H1 (cell line): Measurements from ENCODE around the gene WDR54. TPM values are rescaled to one million over a fixed set of nuclear protein-coding genes. Genes with fewer than 3 reads are reported as not detected.
A peak's percentile ranks its signal among the peaks of the same experiment; 100 is the strongest.

Experiments
- CTCF ChIA-PET: fragments of 300-600 bp; sonication (Branson Sonifier 250); formaldehyde crosslinking; loops from one replicate; lab custom pipeline; 2021; ENCODE audit not compliant: partially characterized antibody; lab: Charles Lee
- POLR2A ChIA-PET: fragments of 300-600 bp; sonication (Branson Sonifier 250); formaldehyde crosslinking; loops from one replicate; lab custom pipeline; 2021; ENCODE audit warnings: inconsistent platforms; ENCODE audit not compliant: partially characterized antibody; lab: Charles Lee
- DNase-seq, 2 experiments: peaks; one replicate each; pipeline versions ENCODE4 v3.0.0 to v3.0.0-alpha.2; 2010 to 2022; ENCODE audit warnings: low spot score in 2 of 2, low read depth in 1 of 2, mixed read lengths in 1 of 2
- FAIRE-seq: peaks from 2 replicates; lab custom pipeline; 2011; peaks lifted over from hg19 to GRCh38; lab: Jason Lieb, UNC
- H2AFZ ChIP-seq: 2 replicates; pipeline ENCODE4 v1.8.1; 2012; ENCODE audit warnings: low read length, inconsistent platforms
- H2AK5ac ChIP-seq: 2 replicates; pipeline ENCODE4 v1.6.1; 2013; ENCODE audit warnings: low read depth, low read length
- H2BK120ac ChIP-seq: replicated peaks from 2 replicates; pipeline ENCODE3; 2013; ENCODE audit warnings: low read depth, low read length, inconsistent platforms
- H2BK12ac ChIP-seq: 2 replicates; pipeline ENCODE4 v1.6.1; 2013; ENCODE audit warnings: low read depth, low read length
- H2BK15ac ChIP-seq: 2 replicates; pipeline ENCODE4 v1.6.1; 2013; ENCODE audit warnings: low read length
- H2BK20ac ChIP-seq: 2 replicates; pipeline ENCODE4 v1.6.1; 2013; ENCODE audit warnings: low read length
- H2BK5ac ChIP-seq: 2 replicates; pipeline ENCODE4 v1.6.1; 2013; ENCODE audit warnings: low read depth, low read length
- H3K14ac ChIP-seq: 2 replicates; pipeline ENCODE4 v1.6.1; 2013; ENCODE audit warnings: inconsistent platforms; ENCODE audit not compliant: insufficient read length
- H3K18ac ChIP-seq: 2 replicates; pipeline ENCODE4 v1.6.1; 2013; ENCODE audit warnings: low read length; ENCODE audit errors: extremely low read depth
- H3K23ac ChIP-seq: 2 replicates; pipeline ENCODE4 v1.6.1; 2013; ENCODE audit warnings: inconsistent platforms; ENCODE audit not compliant: insufficient read length
- H3K23me2 ChIP-seq: 2 replicates; pipeline ENCODE4 v1.6.1; 2013; ENCODE audit warnings: low read depth, low read length
- H3K27ac ChIP-seq: 2 replicates; pipeline ENCODE4 v1.6.1; 2011; ENCODE audit warnings: low read depth, low read length, inconsistent platforms
- H3K27me3 ChIP-seq, 4 experiments: replicated peaks in 1 of 4; 1 replicate in 1 of 4; 2 replicates in 3 of 4; pipeline versions ENCODE4 v1.6.1 to v1.8.1; 2011 to 2013; ENCODE audit warnings: low read length in 3 of 4, mild to moderate bottlenecking in 3 of 4, inconsistent platforms in 2 of 4, mixed read lengths in 2 of 4, moderate library complexity in 1 of 4; ENCODE audit not compliant: control insufficient read depth in 3 of 4, insufficient read depth in 3 of 4; ENCODE audit errors: extremely low read depth in 1 of 4
- H3K36me3 ChIP-seq, 4 experiments: 2 replicates each; pipeline versions ENCODE4 v1.6.1 to v1.8.1; 2011 to 2013; ENCODE audit warnings: mild to moderate bottlenecking in 4 of 4, low read length in 3 of 4, moderate library complexity in 2 of 4, control low read depth in 1 of 4, inconsistent platforms in 1 of 4; ENCODE audit not compliant: insufficient read depth in 4 of 4, control insufficient read depth in 2 of 4
- H3K4ac ChIP-seq: replicated peaks from 2 replicates; pipeline ENCODE3; 2013; ENCODE audit warnings: low read length, low read depth, mixed read lengths, inconsistent platforms; ENCODE audit not compliant: insufficient read length
- H3K4me1 ChIP-seq, 4 experiments: replicated peaks in 1 of 4; 1 replicate in 1 of 4; 2 replicates in 3 of 4; pipeline versions ENCODE4 v1.6.1 to v1.8.1; 2011 to 2013; ENCODE audit warnings: low read length in 3 of 4, inconsistent platforms in 2 of 4, mixed read lengths in 1 of 4; ENCODE audit not compliant: insufficient read depth in 4 of 4, control insufficient read depth in 3 of 4
- H3K4me2 ChIP-seq, 2 experiments: 2 replicates each; pipeline versions ENCODE4 v1.6.1 to v1.8.1; 2011 to 2013; ENCODE audit warnings: low read depth in 2 of 2, low read length in 2 of 2, control low read depth in 1 of 2, inconsistent platforms in 1 of 2, mild to moderate bottlenecking in 1 of 2; ENCODE audit not compliant: insufficient read depth in 1 of 2
- H3K4me3 ChIP-seq, 4 experiments: fragments of 200-600, 300-600 bp in 1 of 4; sonication (generic), shearing (Covaris generic), sonication (Bioruptor Twin) in 1 of 4; 2 replicates each; pipeline versions ENCODE4 v1.5.1 to v1.8.1; 2011 to 2016; ENCODE audit warnings: low read length in 4 of 4, low read depth in 3 of 4, control low read depth in 2 of 4, inconsistent platforms in 2 of 4, mild to moderate bottlenecking in 2 of 4, mixed read lengths in 1 of 4, moderate library complexity in 1 of 4; ENCODE audit not compliant: insufficient read depth in 2 of 4; ENCODE audit errors: extremely low read depth in 1 of 4
- H3K56ac ChIP-seq: replicated peaks from 2 replicates; pipeline ENCODE3; 2013; ENCODE audit warnings: low read depth, mild to moderate bottlenecking, mixed read lengths, low read length, inconsistent platforms; ENCODE audit not compliant: insufficient read length
- H3K79me1 ChIP-seq: 2 replicates; pipeline ENCODE4 v1.6.1; 2013; ENCODE audit warnings: low read depth, low read length, control low read depth
- H3K79me2 ChIP-seq, 2 experiments: 2 replicates each; pipeline versions ENCODE4 v1.6.1 to v1.8.1; 2012 to 2013; ENCODE audit warnings: low read length in 2 of 2, mild to moderate bottlenecking in 2 of 2, inconsistent platforms in 1 of 2; ENCODE audit not compliant: insufficient read depth in 2 of 2, control insufficient read depth in 1 of 2
- H3K9ac ChIP-seq, 4 experiments: replicated peaks in 1 of 4; 1 replicate in 1 of 4; 2 replicates in 3 of 4; pipeline versions ENCODE4 v1.6.1 to v1.8.1; 2011 to 2013; ENCODE audit warnings: low read depth in 3 of 4, low read length in 3 of 4, control low read depth in 2 of 4, mild to moderate bottlenecking in 2 of 4, moderate library complexity in 2 of 4, inconsistent platforms in 1 of 4; ENCODE audit errors: extremely low read depth in 1 of 4
- H3K9me3 ChIP-seq, 2 experiments: 2 replicates each; pipeline versions ENCODE4 v1.6.1 to v1.8.1; 2012 to 2013; ENCODE audit warnings: mild to moderate bottlenecking in 2 of 2, moderate library complexity in 2 of 2, control low read depth in 1 of 2, inconsistent platforms in 1 of 2, low read depth in 1 of 2, low read length in 1 of 2, mixed read lengths in 1 of 2; ENCODE audit not compliant: insufficient read depth in 2 of 2
- H4K20me1 ChIP-seq, 2 experiments: replicated peaks in 1 of 2; 2 replicates each; pipeline versions ENCODE3 to v1.8.1; 2011 to 2013; ENCODE audit warnings: inconsistent platforms in 2 of 2, low read length in 2 of 2, mild to moderate bottlenecking in 1 of 2; ENCODE audit not compliant: insufficient read depth in 2 of 2, control insufficient read depth in 1 of 2
- H4K5ac ChIP-seq: 2 replicates; pipeline ENCODE4 v1.6.1; 2013; ENCODE audit warnings: low read length, low read depth, mixed read lengths, inconsistent platforms; ENCODE audit not compliant: insufficient read length
- H4K8ac ChIP-seq: 2 replicates; pipeline ENCODE4 v1.8.0; 2013; ENCODE audit warnings: mild to moderate bottlenecking, moderate library complexity, low read length, inconsistent platforms; ENCODE audit not compliant: insufficient read depth; ENCODE audit errors: extremely low read depth
- H4K91ac ChIP-seq: replicated peaks from 2 replicates; pipeline ENCODE3; 2013; ENCODE audit warnings: low read length, mixed read lengths, inconsistent platforms; ENCODE audit not compliant: insufficient read length
- GTF2F1 ChIP-seq: IDR thresholded peaks from 2 replicates; pipeline ENCODE4 v1.6.1; 2012; ENCODE audit warnings: low read depth, low read length, improper control_type of control experiment, borderline replicate concordance
- RAD21 ChIP-seq, 2 experiments: IDR thresholded peaks in 1 of 2; conservative IDR thresholded peaks in 1 of 2; 2 replicates each; pipeline ENCODE4 v1.6.1; 2011; ENCODE audit warnings: low read depth in 2 of 2, low read length in 2 of 2, improper control_type of control experiment in 1 of 2, inconsistent platforms in 1 of 2, mild to moderate bottlenecking in 1 of 2, moderate library complexity in 1 of 2
- TCF12 ChIP-seq: IDR thresholded peaks from 2 replicates; pipeline ENCODE4 v1.6.1; 2011; ENCODE audit warnings: low read depth, mild to moderate bottlenecking, low read length
- polyA plus RNA-seq, 7 experiments: library from polyadenylated mRNA; depleted of rRNA in 3 of 7; stranded (reverse) in 5 of 7; unstranded in 2 of 7; fragments of >200 nt in 5 of 7; fragments of 200-250 nt in 2 of 7; gene quantifications; 1 replicate in 5 of 7; 2 replicates in 1 of 7; 4 replicates in 1 of 7; pipeline versions ENCODE4 v1.2.1 to v1.2.3, GENCODE V29; 2011 to 2013; ENCODE audit warnings: missing spikeins in 2 of 7, mixed read lengths in 2 of 7
- total RNA-seq: library from RNA; stranded (reverse); fragmentation: NEBNext Ultra II Directional; extraction: Animal tissue kit (Norgen Biotek cat#: 25700); gene quantifications from 2 replicates; pipeline ENCODE4 v1.2.1, GENCODE V29; 2021
- TF ChIP-seq, protein P1 (sequence below), 3 experiments: IDR thresholded peaks; 1 replicate in 2 of 3; 2 replicates in 1 of 3; pipeline versions ENCODE4 v1.5.1 to v1.6.1; 2011; ENCODE audit warnings: low read length in 3 of 3, mild to moderate bottlenecking in 3 of 3, inconsistent platforms in 2 of 3, low read depth in 1 of 3, moderate library complexity in 1 of 3; ENCODE audit not compliant: insufficient read depth in 1 of 3; ENCODE audit errors: control extremely low read depth in 1 of 3

The WDR54 gene
- total and polyA plus RNA-seq, 2 of the 8 experiments (the other 6 are each of a cell fraction or from before 2014, with no cell fraction given), result 41.6 to 125 TPM

DNA sequence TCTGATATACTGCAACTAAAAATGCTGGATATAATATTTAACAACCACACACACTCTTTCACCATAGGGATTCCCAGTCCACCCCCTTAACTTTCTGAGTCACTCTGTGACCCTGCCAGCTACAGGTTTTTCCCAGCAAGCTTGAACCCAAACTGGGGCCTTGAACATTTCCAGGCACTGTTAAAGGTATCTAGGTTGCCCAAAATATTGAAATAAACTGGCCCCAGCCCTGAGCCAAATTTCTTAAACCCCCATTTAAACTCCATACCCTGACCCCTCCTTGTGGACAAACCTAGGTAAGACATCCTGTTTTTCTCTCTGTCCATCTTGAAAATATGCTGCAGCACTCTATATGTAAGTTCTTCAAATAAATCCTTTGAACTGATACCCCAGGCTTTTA is 21.7 kb upstream of the WDR54 start:
- Histone ChIP-seq H3K79me1 (no peaks in the 10 kb centered on the region), H3K56ac (no peak overlapping the region), H3K27me3 (no peaks in the 10 kb centered on the region), H3K9ac (no peak overlapping the region), H2BK5ac (no peak overlapping the region), H3K27ac (no peak overlapping the region), H3K18ac (no peak overlapping the region), H3K14ac (no peak overlapping the region), H2BK20ac (no peak overlapping the region), H4K8ac (no peak overlapping the region), H3K9me3 (no peaks in the 10 kb centered on the region), H3K79me2 (no peaks in the 10 kb centered on the region), H4K91ac (no peak overlapping the region), H3K23me2 (no peaks in the 10 kb centered on the region; the same call in 1 of the 2 replicates), H2AFZ (peak overlapping the region; percentile 97), H2AK5ac (no peak overlapping the region), H4K5ac (no peak overlapping the region), H3K23ac (no peak overlapping the region), H2BK12ac (no peak overlapping the region), H3K4ac (no peak overlapping the region), H3K36me3 (no peaks in the 10 kb centered on the region), H3K4me1 (peaks cover 0 to 3% (median 0%) of the 10 kb centered on the region in 4 experiments; a peak in 1 of 7 replicates), H2BK120ac (no peak overlapping the region), H2BK15ac (no peak overlapping the region), H3K4me2 (no peak overlapping the region), H4K20me1 (no peaks in the 10 kb centered on the region), H3K4me3 (no peak overlapping the region)
- CTCF ChIA-PET, result interaction anchor here (0.6 to 4.2 kb wide), 20 partner anchors 9 to 389 kb away, joined by 3 to 48 read pairs (median 4); partner anchors contain the start of gene MRPL53
- POLR2A ChIA-PET, result no interaction called here
- DNase-seq (no peak), FAIRE-seq (peak; percentile 65)
- TF ChIP-seq RAD21 (IDR thresholded peaks at IDR 0.05 in 1 of 2, conservative IDR thresholded peaks at IDR 0.05 in 1 of 2; ENCODE audit: low read depth in 2 of 2, low read length in 2 of 2) (peak; percentile 65 to 66), GTF2F1 (no peak), TCF12 (no peak)
- TF ChIP-seq, protein P1, sequence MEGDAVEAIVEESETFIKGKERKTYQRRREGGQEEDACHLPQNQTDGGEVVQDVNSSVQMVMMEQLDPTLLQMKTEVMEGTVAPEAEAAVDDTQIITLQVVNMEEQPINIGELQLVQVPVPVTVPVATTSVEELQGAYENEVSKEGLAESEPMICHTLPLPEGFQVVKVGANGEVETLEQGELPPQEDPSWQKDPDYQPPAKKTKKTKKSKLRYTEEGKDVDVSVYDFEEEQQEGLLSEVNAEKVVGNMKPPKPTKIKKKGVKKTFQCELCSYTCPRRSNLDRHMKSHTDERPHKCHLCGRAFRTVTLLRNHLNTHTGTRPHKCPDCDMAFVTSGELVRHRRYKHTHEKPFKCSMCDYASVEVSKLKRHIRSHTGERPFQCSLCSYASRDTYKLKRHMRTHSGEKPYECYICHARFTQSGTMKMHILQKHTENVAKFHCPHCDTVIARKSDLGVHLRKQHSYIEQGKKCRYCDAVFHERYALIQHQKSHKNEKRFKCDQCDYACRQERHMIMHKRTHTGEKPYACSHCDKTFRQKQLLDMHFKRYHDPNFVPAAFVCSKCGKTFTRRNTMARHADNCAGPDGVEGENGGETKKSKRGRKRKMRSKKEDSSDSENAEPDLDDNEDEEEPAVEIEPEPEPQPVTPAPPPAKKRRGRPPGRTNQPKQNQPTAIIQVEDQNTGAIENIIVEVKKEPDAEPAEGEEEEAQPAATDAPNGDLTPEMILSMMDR (IDR thresholded peaks at IDR 0.05; ENCODE audit: control extremely low read depth in 1 of 3, insufficient read depth in 1 of 3, low read depth in 1 of 3, low read length in 3 of 3), result peak in 2 of 3 experiments; percentile 51 to 61; a peak in 3 of 4 replicates
